Endodermal cell (in vitro differentiated cells): Measurements from ENCODE around the gene TOM1. TPM values are rescaled to one million over a fixed set of nuclear protein-coding genes. Genes with fewer than 3 reads are reported as not detected.

Experiments used
- DNase-seq: peaks from one replicate; pipeline ENCODE4 v3.0.0-alpha.2; 2017
- H3K27ac ChIP-seq: 2 replicates; pipeline ENCODE4 v1.5.1; 2013; ENCODE audit warnings: mild to moderate bottlenecking, low read depth, low read length, moderate library complexity
- H3K27me3 ChIP-seq: 2 replicates; pipeline ENCODE4 v1.6.1; 2013; ENCODE audit warnings: mild to moderate bottlenecking, low read length, moderate library complexity; ENCODE audit not compliant: insufficient read depth, control insufficient read depth, poor library complexity, severe bottlenecking
- H3K36me3 ChIP-seq: 2 replicates; pipeline ENCODE4 v1.7.0; 2013; ENCODE audit warnings: mild to moderate bottlenecking, low read length, moderate library complexity; ENCODE audit not compliant: control insufficient read depth, insufficient read depth
- H3K4me1 ChIP-seq: one replicate; pipeline ENCODE4 v1.7.0; 2013; ENCODE audit warnings: low read length; ENCODE audit not compliant: control insufficient read depth, insufficient read depth
- H3K4me3 ChIP-seq: 2 replicates; pipeline ENCODE4 v1.5.1; 2013; ENCODE audit warnings: mild to moderate bottlenecking, low read length, moderate library complexity
- H3K9ac ChIP-seq: 2 replicates; pipeline ENCODE4 v1.6.1; 2013; ENCODE audit warnings: mild to moderate bottlenecking, low read length, moderate library complexity; ENCODE audit not compliant: poor library complexity, severe bottlenecking; ENCODE audit errors: extremely low read depth
- H3K9me3 ChIP-seq: 2 replicates; pipeline ENCODE4 v1.6.1; 2013; ENCODE audit warnings: mild to moderate bottlenecking, low read length, moderate library complexity; ENCODE audit not compliant: control insufficient read depth
- H3K27ac Mint-ChIP-seq: 2 replicates; pipeline ENCODE4 v1.8.0; 2020; ENCODE audit warnings: mixed read lengths
- H3K27me3 Mint-ChIP-seq: 2 replicates; pipeline ENCODE4 v1.8.0; 2021; ENCODE audit warnings: mild to moderate bottlenecking, mixed read lengths; ENCODE audit not compliant: insufficient read depth
- H3K36me3 Mint-ChIP-seq: 2 replicates; pipeline ENCODE4 v1.8.0; 2020; ENCODE audit warnings: low read depth, mixed read lengths
- H3K4me1 Mint-ChIP-seq: 2 replicates; pipeline ENCODE4 v1.8.0; 2020; ENCODE audit warnings: mixed read lengths
- H3K4me3 Mint-ChIP-seq: 2 replicates; pipeline ENCODE4 v1.8.0; 2020; ENCODE audit warnings: mild to moderate bottlenecking, moderate library complexity, mixed read lengths
- H3K9me3 Mint-ChIP-seq: 2 replicates; pipeline ENCODE4 v1.8.0; 2020; ENCODE audit warnings: mild to moderate bottlenecking, mixed read lengths
- whole genome bisulfite sequencing, 2 experiments: methylation state at CpG; one replicate each; pipeline versions ENCODE4 v1.1.5 to v1.1.7; 2013; ENCODE audit warnings: missing lambda C conversion rate in 2 of 2, mixed read lengths in 1 of 2; ENCODE audit not compliant: insufficient coverage in 1 of 2, insufficient read length in 1 of 2; 5-methylcytosine and 5-hydroxymethylcytosine counted together
- total RNA-seq, 2 donors: library from RNA; stranded (reverse); fragmentation: NEBNext Ultra II Directional in 1 of 2; extraction: Animal tissue kit (Norgen Biotek cat#: 25700) in 1 of 2; gene quantifications; 2 replicates in 1 of 2; 3 replicates in 1 of 2; pipeline ENCODE4 v1.2.1, GENCODE V29; 2021
- TF ChIP-seq, protein P1 (sequence below): fragments of 200-600 bp; sonication (generic); conservative IDR thresholded peaks from 2 replicates; pipeline ENCODE4 v1.5.0; 2021; ENCODE audit warnings: antibody characterized with exemption, mild to moderate bottlenecking

TOM1 gene
- total RNA-seq, 2 donors from 2014 or later, result 31.3 to 33.3 TPM

- Histone ChIP-seq H3K9me3 (no peaks in the 10 kb centered on the region), H3K4me1 (no peaks in the 10 kb centered on the region), H3K9ac (no peak overlapping the region), H3K27ac (no peak overlapping the region), H3K36me3 (peaks cover 32% of the 10 kb centered on the region), H3K4me3 (no peak overlapping the region), H3K27me3 (no peaks in the 10 kb centered on the region)
- no peak for DNase-seq
- WGBS, 2 experiments, result 94 to 96% methylated on average over 6 to 11 of the region's 11 CpGs
- H3K27me3 Mint-ChIP-seq, result no peaks in the 10 kb centered on the region
- TF ChIP-seq, protein P1, sequence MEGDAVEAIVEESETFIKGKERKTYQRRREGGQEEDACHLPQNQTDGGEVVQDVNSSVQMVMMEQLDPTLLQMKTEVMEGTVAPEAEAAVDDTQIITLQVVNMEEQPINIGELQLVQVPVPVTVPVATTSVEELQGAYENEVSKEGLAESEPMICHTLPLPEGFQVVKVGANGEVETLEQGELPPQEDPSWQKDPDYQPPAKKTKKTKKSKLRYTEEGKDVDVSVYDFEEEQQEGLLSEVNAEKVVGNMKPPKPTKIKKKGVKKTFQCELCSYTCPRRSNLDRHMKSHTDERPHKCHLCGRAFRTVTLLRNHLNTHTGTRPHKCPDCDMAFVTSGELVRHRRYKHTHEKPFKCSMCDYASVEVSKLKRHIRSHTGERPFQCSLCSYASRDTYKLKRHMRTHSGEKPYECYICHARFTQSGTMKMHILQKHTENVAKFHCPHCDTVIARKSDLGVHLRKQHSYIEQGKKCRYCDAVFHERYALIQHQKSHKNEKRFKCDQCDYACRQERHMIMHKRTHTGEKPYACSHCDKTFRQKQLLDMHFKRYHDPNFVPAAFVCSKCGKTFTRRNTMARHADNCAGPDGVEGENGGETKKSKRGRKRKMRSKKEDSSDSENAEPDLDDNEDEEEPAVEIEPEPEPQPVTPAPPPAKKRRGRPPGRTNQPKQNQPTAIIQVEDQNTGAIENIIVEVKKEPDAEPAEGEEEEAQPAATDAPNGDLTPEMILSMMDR, result no peak
- H3K4me1 Mint-ChIP-seq, result no peaks in the 10 kb centered on the region
- no peak overlapping the region for H3K27ac Mint-ChIP-seq
- peaks cover 34% of the 10 kb centered on the region for H3K36me3 Mint-ChIP-seq
- no peaks in the 10 kb centered on the region for H3K9me3 Mint-ChIP-seq
- no peak overlapping the region for H3K4me3 Mint-ChIP-seq
Measured at GRCh38 chr22:35323305-35323704, 23.6 kb downstream of the TOM1 start.

DNA sequence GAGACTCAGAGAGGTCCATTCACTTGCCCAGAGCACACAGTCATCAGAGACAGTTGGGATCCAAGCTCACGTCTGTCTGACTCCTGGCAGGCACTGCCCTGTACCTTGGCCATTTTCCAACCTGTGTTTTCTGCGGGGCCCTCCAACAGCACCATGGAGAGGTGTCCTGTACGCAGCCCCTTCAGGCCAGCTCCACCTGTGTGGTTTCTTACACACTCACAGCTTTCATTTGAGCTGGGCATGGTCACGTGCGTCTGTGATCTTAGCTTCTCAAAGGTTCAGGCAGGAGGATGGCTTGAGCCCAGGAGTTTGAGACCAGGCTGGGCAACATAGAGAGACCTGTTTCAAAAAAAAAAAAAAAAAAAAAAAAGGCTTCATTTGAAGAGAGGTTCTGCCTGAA is 24.4 kb downstream of the TOM1 start:
- H3K9me3 ChIP-seq, result no peaks in the 10 kb centered on the region
- WGBS, 2 experiments, result 80 to 92% methylated on average over 1 to 5 of the region's 5 CpGs
- no peak overlapping the region for H3K9ac ChIP-seq
- no peak overlapping the region for H3K4me3 ChIP-seq
- H3K4me3 Mint-ChIP-seq, result no peak overlapping the region
- no peaks in the 10 kb centered on the region for H3K27me3 Mint-ChIP-seq
- H3K4me1 ChIP-seq, result no peaks in the 10 kb centered on the region
- H3K9me3 Mint-ChIP-seq, result no peaks in the 10 kb centered on the region
- DNase-seq, result no peak
- H3K36me3 ChIP-seq, result peaks cover 32% of the 10 kb centered on the region
- H3K36me3 Mint-ChIP-seq, result peaks cover 34% of the 10 kb centered on the region
- H3K27ac Mint-ChIP-seq, result no peak overlapping the region
- H3K4me1 Mint-ChIP-seq, result no peaks in the 10 kb centered on the region
- H3K27ac ChIP-seq, result no peak overlapping the region
- TF ChIP-seq, protein P1, result no peak
- no peaks in the 10 kb centered on the region for H3K27me3 ChIP-seq

GRCh38 chr22:35324762-35325161 is 25.1 kb downstream of the TOM1 start:
- Histone ChIP-seq H3K9ac (no peak overlapping the region), H3K27ac (no peak overlapping the region), H3K4me3 (no peak overlapping the region), H3K9me3 (no peaks in the 10 kb centered on the region), H3K4me1 (no peaks in the 10 kb centered on the region), H3K27me3 (no peaks in the 10 kb centered on the region), H3K36me3 (peaks cover 36% of the 10 kb centered on the region)
- Mint-ChIP-seq H3K27ac (no peak overlapping the region), H3K27me3 (no peaks in the 10 kb centered on the region), H3K4me1 (no peaks in the 10 kb centered on the region), H3K9me3 (no peaks in the 10 kb centered on the region), H3K4me3 (no peak overlapping the region), H3K36me3 (peaks cover 34% of the 10 kb centered on the region)
- DNase-seq, result no peak
- 92 to 93% methylated on average over 3 to 4 of the region's 4 CpGs for WGBS, 2 experiments
- TF ChIP-seq, protein P1, result no peak
